WTC11 (cell line): ENCODE data around the gene HIF1A.

ENCODE experiments used
- HMGXB4 ChIP-seq: sonication (generic); formaldehyde crosslinking; IDR thresholded peaks from 2 replicates; pipeline ENCODE4 v1.8.1; 2023; ENCODE audit warnings: mild to moderate bottlenecking, moderate library complexity, missing genetic modification reagents
- NFE2L1 ChIP-seq: sonication (generic); formaldehyde crosslinking; IDR thresholded peaks from 2 replicates; pipeline ENCODE4 v1.8.1; 2023; ENCODE audit warnings: missing genetic modification reagents
- NR3C1 ChIP-seq: sonication (generic); formaldehyde crosslinking; conservative IDR thresholded peaks from 2 replicates; pipeline ENCODE4 v1.8.1; 2023; ENCODE audit warnings: low read depth, mild to moderate bottlenecking, missing genetic modification reagents
- ZNF396 ChIP-seq: fragments of 250-450 bp; sonication (Bioruptor Pico); IDR thresholded peaks from 2 replicates; pipeline ENCODE4 v1.8.0; 2021; ENCODE audit warnings: mild to moderate bottlenecking, moderate library complexity, borderline replicate concordance
- ZNF416 ChIP-seq: fragments of 250-450 bp; sonication (Bioruptor Pico); IDR thresholded peaks from 2 replicates; pipeline ENCODE4 v1.9.0; 2021; ENCODE audit warnings: mild to moderate bottlenecking, inconsistent platforms
- TF ChIP-seq, protein P1 (sequence below): fragments of 200-600 bp; IDR thresholded peaks from 2 replicates; pipeline ENCODE4 v1.8.0; 2022; ENCODE audit warnings: antibody characterized with exemption
- TF ChIP-seq, protein P2 (sequence below): fragments of 250-450 bp; sonication (Bioruptor Pico); IDR thresholded peaks from 2 replicates; pipeline ENCODE4 v1.9.0; 2021; ENCODE audit warnings: mild to moderate bottlenecking
- TF ChIP-seq, protein P3 (sequence below): sonication (generic); formaldehyde crosslinking; IDR thresholded peaks from 2 replicates; pipeline ENCODE4 v1.8.0; 2022; ENCODE audit warnings: mild to moderate bottlenecking, missing genetic modification reagents
- TF ChIP-seq, protein P4 (sequence below): sonication (generic); formaldehyde crosslinking; conservative IDR thresholded peaks from 2 replicates; pipeline ENCODE4 v1.8.1; 2022; ENCODE audit warnings: mild to moderate bottlenecking, missing genetic modification reagents

GRCh38 chr14:61720294-61720661 lies 25.0 kb downstream of the HIF1A start:
- no peak for TF ChIP-seq NR3C1 (CRISPR knock-in tag)
- TF ChIP-seq, protein P1, sequence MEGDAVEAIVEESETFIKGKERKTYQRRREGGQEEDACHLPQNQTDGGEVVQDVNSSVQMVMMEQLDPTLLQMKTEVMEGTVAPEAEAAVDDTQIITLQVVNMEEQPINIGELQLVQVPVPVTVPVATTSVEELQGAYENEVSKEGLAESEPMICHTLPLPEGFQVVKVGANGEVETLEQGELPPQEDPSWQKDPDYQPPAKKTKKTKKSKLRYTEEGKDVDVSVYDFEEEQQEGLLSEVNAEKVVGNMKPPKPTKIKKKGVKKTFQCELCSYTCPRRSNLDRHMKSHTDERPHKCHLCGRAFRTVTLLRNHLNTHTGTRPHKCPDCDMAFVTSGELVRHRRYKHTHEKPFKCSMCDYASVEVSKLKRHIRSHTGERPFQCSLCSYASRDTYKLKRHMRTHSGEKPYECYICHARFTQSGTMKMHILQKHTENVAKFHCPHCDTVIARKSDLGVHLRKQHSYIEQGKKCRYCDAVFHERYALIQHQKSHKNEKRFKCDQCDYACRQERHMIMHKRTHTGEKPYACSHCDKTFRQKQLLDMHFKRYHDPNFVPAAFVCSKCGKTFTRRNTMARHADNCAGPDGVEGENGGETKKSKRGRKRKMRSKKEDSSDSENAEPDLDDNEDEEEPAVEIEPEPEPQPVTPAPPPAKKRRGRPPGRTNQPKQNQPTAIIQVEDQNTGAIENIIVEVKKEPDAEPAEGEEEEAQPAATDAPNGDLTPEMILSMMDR: no peak
- TF ChIP-seq, protein P2, sequence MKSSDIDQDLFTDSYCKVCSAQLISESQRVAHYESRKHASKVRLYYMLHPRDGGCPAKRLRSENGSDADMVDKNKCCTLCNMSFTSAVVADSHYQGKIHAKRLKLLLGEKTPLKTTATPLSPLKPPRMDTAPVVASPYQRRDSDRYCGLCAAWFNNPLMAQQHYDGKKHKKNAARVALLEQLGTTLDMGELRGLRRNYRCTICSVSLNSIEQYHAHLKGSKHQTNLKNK (CRISPR knock-in tag): no peak
- TF ChIP-seq, protein P3, sequence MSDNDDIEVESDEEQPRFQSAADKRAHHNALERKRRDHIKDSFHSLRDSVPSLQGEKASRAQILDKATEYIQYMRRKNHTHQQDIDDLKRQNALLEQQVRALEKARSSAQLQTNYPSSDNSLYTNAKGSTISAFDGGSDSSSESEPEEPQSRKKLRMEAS: no peak
- TF ChIP-seq, protein P4, sequence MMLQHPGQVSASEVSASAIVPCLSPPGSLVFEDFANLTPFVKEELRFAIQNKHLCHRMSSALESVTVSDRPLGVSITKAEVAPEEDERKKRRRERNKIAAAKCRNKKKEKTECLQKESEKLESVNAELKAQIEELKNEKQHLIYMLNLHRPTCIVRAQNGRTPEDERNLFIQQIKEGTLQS (CRISPR knock-in tag): no peak
- TF ChIP-seq ZNF396 (CRISPR knock-in tag): no peak
- TF ChIP-seq ZNF416 (CRISPR knock-in tag): no peak
- no peak for TF ChIP-seq HMGXB4 (CRISPR knock-in tag)
- TF ChIP-seq NFE2L1 (CRISPR knock-in tag): no peak
